Liver (tissue), 3 donors: ENCODE data around the gene KCNA2.

ENCODE experiments used
- CTCF ChIP-seq: fragments of 150-350 bp; IDR thresholded peaks from 2 replicates; pipeline ENCODE4 v1.5.1; 2017; ENCODE audit warnings: improper control_type of control experiment, low read depth, low read length; ENCODE audit not compliant: missing input control
- EGR1 ChIP-seq, 2 donors: IDR thresholded peaks; 2 replicates each; pipeline ENCODE4 v1.6.1; 2016 to 2018; ENCODE audit warnings: antibody characterized with exemption in 2 of 2, low read depth in 2 of 2
- REST ChIP-seq: IDR thresholded peaks from 2 replicates; pipeline ENCODE4 v1.6.1; 2016; ENCODE audit warnings: antibody characterized with exemption, mild to moderate bottlenecking
- ZBTB33 ChIP-seq: IDR thresholded peaks from 2 replicates; pipeline ENCODE4 v1.6.1; 2016; ENCODE audit warnings: antibody characterized with exemption
- donor health status: healthy.
- donor health status: healthy.

GRCh38 chr1:110602466-110602865 is 3.7 kb downstream of the KCNA2 start:
- TF ChIP-seq REST (no peak), EGR1 (IDR thresholded peaks at IDR 0.05; ENCODE audit: low read depth in 2 of 2) (no peak), CTCF (no peak), ZBTB33 (no peak)
